H9 (cell line): ENCODE results near the gene PPT1. TPM values are rescaled to one million over a fixed set of nuclear protein-coding genes. Genes with fewer than 3 reads are reported as not detected.

Experiments
- DNase-seq: peaks from one replicate; pipeline ENCODE4 v3.0.0-alpha.2; 2017
- H2AFZ ChIP-seq: one replicate; pipeline ENCODE4 v1.6.1; 2013; ENCODE audit warnings: mild to moderate bottlenecking, low read length, control low read depth, moderate library complexity
- H2AK5ac ChIP-seq: 2 replicates; pipeline ENCODE4 v1.6.1; 2013; ENCODE audit warnings: low read length, control low read depth, mixed read lengths; ENCODE audit not compliant: insufficient read length
- H2BK120ac ChIP-seq: one replicate; pipeline ENCODE4 v1.6.1; 2013; ENCODE audit warnings: low read depth, mild to moderate bottlenecking, low read length, control low read depth, inconsistent platforms; ENCODE audit not compliant: poor library complexity, severe bottlenecking
- H2BK12ac ChIP-seq: 2 replicates; pipeline ENCODE4 v1.6.1; 2013; ENCODE audit warnings: low read length, control low read depth, mixed read lengths, low read depth; ENCODE audit not compliant: insufficient read length
- H2BK15ac ChIP-seq: 2 replicates; pipeline ENCODE4 v1.6.1; 2013; ENCODE audit warnings: low read depth, low read length, control low read depth
- H2BK20ac ChIP-seq: one replicate; pipeline ENCODE4 v1.6.1; 2013; ENCODE audit warnings: low read depth, mild to moderate bottlenecking, low read length, control low read depth, inconsistent platforms; ENCODE audit not compliant: poor library complexity, severe bottlenecking
- H2BK5ac ChIP-seq: 2 replicates; pipeline ENCODE4 v1.6.1; 2013; ENCODE audit warnings: low read length, control low read depth, mixed read lengths; ENCODE audit not compliant: insufficient read length
- H3K14ac ChIP-seq: 2 replicates; pipeline ENCODE4 v1.6.1; 2013; ENCODE audit warnings: low read length, control low read depth; ENCODE audit not compliant: insufficient read depth
- H3K18ac ChIP-seq: 2 replicates; pipeline ENCODE4 v1.6.1; 2013; ENCODE audit warnings: low read depth, mild to moderate bottlenecking, mixed read lengths, low read length, control low read depth; ENCODE audit not compliant: insufficient read length
- H3K23ac ChIP-seq: 2 replicates; pipeline ENCODE4 v1.6.1; 2013; ENCODE audit warnings: low read length, control low read depth, mixed read lengths, low read depth; ENCODE audit not compliant: insufficient read length
- H3K23me2 ChIP-seq: 2 replicates; pipeline ENCODE4 v1.6.1; 2013; ENCODE audit warnings: low read depth, mild to moderate bottlenecking, mixed read lengths, low read length, control low read depth; ENCODE audit not compliant: insufficient read length, poor library complexity, severe bottlenecking
- H3K27ac ChIP-seq: 2 replicates; pipeline ENCODE4 v1.5.1; 2013; ENCODE audit warnings: low read length, control low read depth, mixed read lengths, low read depth; ENCODE audit not compliant: insufficient read length
- H3K27me3 ChIP-seq: 2 replicates; pipeline ENCODE4 v1.6.1; 2013; ENCODE audit warnings: low read length, control low read depth, inconsistent platforms; ENCODE audit not compliant: insufficient read depth
- H3K4ac ChIP-seq: 2 replicates; pipeline ENCODE4 v1.6.1; 2013; ENCODE audit warnings: low read depth, mild to moderate bottlenecking, control low read depth, inconsistent platforms, low read length, moderate library complexity
- H3K4me1 ChIP-seq: 2 replicates; pipeline ENCODE4 v1.6.1; 2013; ENCODE audit warnings: low read length, control low read depth, inconsistent platforms; ENCODE audit not compliant: insufficient read depth
- H3K4me2 ChIP-seq: 2 replicates; pipeline ENCODE4 v1.6.1; 2013; ENCODE audit warnings: low read length, control low read depth, mixed read lengths; ENCODE audit not compliant: insufficient read length, insufficient read depth
- H3K56ac ChIP-seq: 2 replicates; pipeline ENCODE4 v1.6.1; 2013; ENCODE audit warnings: low read depth, mild to moderate bottlenecking, mixed read lengths, low read length, control low read depth; ENCODE audit not compliant: insufficient read length
- H3K79me1 ChIP-seq: 2 replicates; pipeline ENCODE4 v1.6.1; 2013; ENCODE audit warnings: low read depth, mild to moderate bottlenecking, moderate library complexity, low read length, control low read depth, inconsistent platforms; ENCODE audit not compliant: insufficient read depth, poor library complexity, severe bottlenecking
- H3K79me2 ChIP-seq: 2 replicates; pipeline ENCODE4 v1.6.1; 2013; ENCODE audit warnings: low read length, control low read depth, inconsistent platforms; ENCODE audit not compliant: insufficient read depth
- H3K9ac ChIP-seq: 2 replicates; pipeline ENCODE4 v1.6.1; 2013; ENCODE audit warnings: low read length, control low read depth, mixed read lengths; ENCODE audit not compliant: insufficient read length; ENCODE audit errors: extremely low read depth
- H3K9me3 ChIP-seq: one replicate; pipeline ENCODE4 v1.6.1; 2013; ENCODE audit warnings: low read depth, low read length, inconsistent platforms; ENCODE audit not compliant: control insufficient read depth
- H3T11ph ChIP-seq: one replicate; pipeline ENCODE4 v1.6.1; 2013; ENCODE audit warnings: mild to moderate bottlenecking, low read length, control low read depth, inconsistent platforms
- H4K20me1 ChIP-seq: one replicate; pipeline ENCODE4 v1.6.1; 2013; ENCODE audit not compliant: control insufficient read depth, insufficient read length, insufficient read depth
- H4K5ac ChIP-seq: 2 replicates; pipeline ENCODE4 v1.6.1; 2013; ENCODE audit warnings: low read depth, mild to moderate bottlenecking, mixed read lengths, low read length, control low read depth; ENCODE audit not compliant: insufficient read length
- H4K8ac ChIP-seq: replicated peaks from 2 replicates; pipeline ENCODE4 v1.6.1; 2013; ENCODE audit warnings: low read length, control low read depth, mixed read lengths, low read depth; ENCODE audit not compliant: insufficient read length
- H4K91ac ChIP-seq: 2 replicates; pipeline ENCODE4 v1.6.1; 2013; ENCODE audit warnings: low read depth, mild to moderate bottlenecking, moderate library complexity, mixed read lengths, low read length, control low read depth; ENCODE audit not compliant: insufficient read length
- H3K27ac Mint-ChIP-seq, 3 experiments: 2 replicates in 2 of 3; 3 replicates in 1 of 3; pipeline ENCODE4 v1.8.0; 2020 to 2021; ENCODE audit warnings: mixed read lengths in 3 of 3, mild to moderate bottlenecking in 1 of 3, moderate library complexity in 1 of 3
- H3K27me3 Mint-ChIP-seq: 2 replicates; pipeline ENCODE4 v1.8.0; 2021; ENCODE audit warnings: low read depth, mild to moderate bottlenecking, moderate library complexity, mixed read lengths
- H3K36me3 Mint-ChIP-seq, 3 experiments: 2 replicates in 2 of 3; 3 replicates in 1 of 3; pipeline ENCODE4 v1.8.0; 2020 to 2021; ENCODE audit warnings: low read depth in 3 of 3, mixed read lengths in 3 of 3; ENCODE audit not compliant: insufficient read depth in 1 of 3
- H3K4me1 Mint-ChIP-seq, 2 experiments: 2 replicates each; pipeline ENCODE4 v1.8.0; 2020; ENCODE audit warnings: mixed read lengths in 2 of 2
- H3K4me3 Mint-ChIP-seq, 2 experiments: 2 replicates in 1 of 2; 3 replicates in 1 of 2; pipeline ENCODE4 v1.8.0; 2020 to 2021; ENCODE audit warnings: mild to moderate bottlenecking in 2 of 2, mixed read lengths in 2 of 2, moderate library complexity in 1 of 2
- H3K9me3 Mint-ChIP-seq, 2 experiments: 2 replicates in 1 of 2; 3 replicates in 1 of 2; pipeline ENCODE4 v1.8.0; 2020; ENCODE audit warnings: mild to moderate bottlenecking in 2 of 2, mixed read lengths in 2 of 2, moderate library complexity in 1 of 2
- WGBS: extraction: QIAGEN DNeasy Blood & Tissue Kit; methylation state at CpG from one replicate; pipeline ENCODE4 v1.1.7; 2013; ENCODE audit warnings: missing lambda C conversion rate, low lambda C conversion rate, mixed read lengths; ENCODE audit not compliant: insufficient read length; ENCODE audit errors: extremely low coverage; 5-methylcytosine and 5-hydroxymethylcytosine counted together
- total RNA-seq: library from RNA; stranded (reverse); gene quantifications from 2 replicates; pipeline ENCODE4 v1.2.1, GENCODE V29; 2021
- TF ChIP-seq, protein P1 (sequence below): fragments of 200-600 bp; sonication (generic); conservative IDR thresholded peaks from 3 replicates; pipeline ENCODE4 v1.8.0; 2021; ENCODE audit warnings: antibody characterized with exemption, mild to moderate bottlenecking

The PPT1 gene
- total RNA-seq, 1 experiment from 2014 or later: 109 TPM

DNA sequence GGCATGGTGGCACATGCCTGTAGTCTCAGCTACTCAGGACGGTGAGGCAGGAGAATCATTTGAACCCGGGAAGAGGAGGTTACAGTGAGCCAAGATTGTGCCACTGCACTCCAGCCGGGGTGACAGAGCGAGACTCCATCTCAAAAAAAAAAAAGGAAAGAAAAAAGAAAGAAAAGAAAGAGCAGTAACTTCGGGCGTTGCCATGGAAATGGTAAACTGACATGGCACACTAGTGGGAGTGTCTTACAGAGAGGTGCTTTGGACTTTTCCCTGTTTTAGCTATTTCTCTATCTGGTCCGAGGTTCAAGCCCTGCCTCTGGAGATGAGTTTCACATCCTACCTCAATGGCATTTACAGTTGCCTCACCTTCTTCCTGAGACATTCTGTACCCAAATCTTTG, 23.1 kb upstream of the PPT1 start:
- no peak overlapping the region for H3K23ac ChIP-seq
- H4K20me1 ChIP-seq: no peaks in the 10 kb centered on the region
- Mint-ChIP-seq H3K4me1 (no peaks in the 10 kb centered on the region), H3K36me3 (no peaks in the 10 kb centered on the region), H3K4me3 (no peak overlapping the region; a peak in 1 of 5 replicates), H3K27me3 (peaks cover 30% of the 10 kb centered on the region), H3K27ac (no peak overlapping the region), H3K9me3 (no peaks in the 10 kb centered on the region)
- no peak overlapping the region for H4K8ac ChIP-seq
- H2AFZ ChIP-seq: no peak overlapping the region
- H2BK12ac ChIP-seq: no peak overlapping the region
- H2BK120ac ChIP-seq: no peak overlapping the region
- WGBS: no CpG with 5 or more reads among the region's 7 CpGs
- no peaks in the 10 kb centered on the region for H3K79me2 ChIP-seq
- no peak overlapping the region for H3K27ac ChIP-seq
- H3K56ac ChIP-seq: no peak overlapping the region
- no peak overlapping the region for H3T11ph ChIP-seq
- H3K27me3 ChIP-seq: no peaks in the 10 kb centered on the region
- no peak overlapping the region for H4K5ac ChIP-seq
- no peak overlapping the region for H3K14ac ChIP-seq
- no peak overlapping the region for H3K18ac ChIP-seq
- H3K9me3 ChIP-seq: no peaks in the 10 kb centered on the region
- DNase-seq: no peak
- H2BK20ac ChIP-seq: no peak overlapping the region
- no peak overlapping the region for H2BK5ac ChIP-seq
- no peaks in the 10 kb centered on the region for H3K4me1 ChIP-seq
- no peak overlapping the region for H2BK15ac ChIP-seq
- TF ChIP-seq, protein P1, sequence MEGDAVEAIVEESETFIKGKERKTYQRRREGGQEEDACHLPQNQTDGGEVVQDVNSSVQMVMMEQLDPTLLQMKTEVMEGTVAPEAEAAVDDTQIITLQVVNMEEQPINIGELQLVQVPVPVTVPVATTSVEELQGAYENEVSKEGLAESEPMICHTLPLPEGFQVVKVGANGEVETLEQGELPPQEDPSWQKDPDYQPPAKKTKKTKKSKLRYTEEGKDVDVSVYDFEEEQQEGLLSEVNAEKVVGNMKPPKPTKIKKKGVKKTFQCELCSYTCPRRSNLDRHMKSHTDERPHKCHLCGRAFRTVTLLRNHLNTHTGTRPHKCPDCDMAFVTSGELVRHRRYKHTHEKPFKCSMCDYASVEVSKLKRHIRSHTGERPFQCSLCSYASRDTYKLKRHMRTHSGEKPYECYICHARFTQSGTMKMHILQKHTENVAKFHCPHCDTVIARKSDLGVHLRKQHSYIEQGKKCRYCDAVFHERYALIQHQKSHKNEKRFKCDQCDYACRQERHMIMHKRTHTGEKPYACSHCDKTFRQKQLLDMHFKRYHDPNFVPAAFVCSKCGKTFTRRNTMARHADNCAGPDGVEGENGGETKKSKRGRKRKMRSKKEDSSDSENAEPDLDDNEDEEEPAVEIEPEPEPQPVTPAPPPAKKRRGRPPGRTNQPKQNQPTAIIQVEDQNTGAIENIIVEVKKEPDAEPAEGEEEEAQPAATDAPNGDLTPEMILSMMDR: no peak
- H3K4ac ChIP-seq: no peak overlapping the region
- no peaks in the 10 kb centered on the region for H3K23me2 ChIP-seq
- H3K9ac ChIP-seq: no peak overlapping the region
- no peak overlapping the region for H4K91ac ChIP-seq
- no peak overlapping the region for H2AK5ac ChIP-seq
- no peak overlapping the region for H3K4me2 ChIP-seq
- H3K79me1 ChIP-seq: no peaks in the 10 kb centered on the region
